Measurements from ENCODE around the gene CCM2.

The CCM2 gene

GRCh38 chr7:45118292-45118691 is 118.3 kb downstream of the CCM2 start:
- no peaks in the 10 kb centered on the region for H4K20me1 ChIP-seq (ENCODE audit: insufficient read depth, low read length)
- no peak for DNase-seq
- H3F3A ChIP-seq (ENCODE audit: insufficient read depth, low read length), result no peaks in the 10 kb centered on the region
- no peaks in the 10 kb centered on the region for H3K27me3 ChIP-seq (replicated peaks; ENCODE audit: insufficient read depth, low read length)
- H3K9ac ChIP-seq (ENCODE audit: low read length), result no peak overlapping the region
- no peaks in the 10 kb centered on the region for H3K9me3 ChIP-seq (replicated peaks; ENCODE audit: insufficient read depth, low read length)
- no peak overlapping the region for H3K27ac ChIP-seq (ENCODE audit: low read length)
- TF ChIP-seq CTCF (IDR thresholded peaks at IDR 0.05; ENCODE audit: low read length) (no peak), EZH2 (optimal IDR thresholded peaks at IDR 0.05; ENCODE audit: low read depth, low read length) (no peak), EZH2phosphoT487 (IDR thresholded peaks at IDR 0.05; ENCODE audit: low read length) (no peak)
- H3K79me2 ChIP-seq (ENCODE audit: low read length), result no peaks in the 10 kb centered on the region
- no peaks in the 10 kb centered on the region for H3K9me2 ChIP-seq (replicated peaks; ENCODE audit: insufficient read depth, low read length)
- H3K4me3 ChIP-seq (ENCODE audit: low read length), result no peak overlapping the region
- H3K36me3 ChIP-seq (replicated peaks; ENCODE audit: insufficient read depth, low read length), result no peaks in the 10 kb centered on the region
- no peak overlapping the region for H3K4me2 ChIP-seq (ENCODE audit: low read depth, low read length)
- peaks cover 3% of the 10 kb centered on the region for H3K4me1 ChIP-seq (ENCODE audit: low read length)
- no peak overlapping the region for H2AFZ ChIP-seq (ENCODE audit: low read length)

DNA sequence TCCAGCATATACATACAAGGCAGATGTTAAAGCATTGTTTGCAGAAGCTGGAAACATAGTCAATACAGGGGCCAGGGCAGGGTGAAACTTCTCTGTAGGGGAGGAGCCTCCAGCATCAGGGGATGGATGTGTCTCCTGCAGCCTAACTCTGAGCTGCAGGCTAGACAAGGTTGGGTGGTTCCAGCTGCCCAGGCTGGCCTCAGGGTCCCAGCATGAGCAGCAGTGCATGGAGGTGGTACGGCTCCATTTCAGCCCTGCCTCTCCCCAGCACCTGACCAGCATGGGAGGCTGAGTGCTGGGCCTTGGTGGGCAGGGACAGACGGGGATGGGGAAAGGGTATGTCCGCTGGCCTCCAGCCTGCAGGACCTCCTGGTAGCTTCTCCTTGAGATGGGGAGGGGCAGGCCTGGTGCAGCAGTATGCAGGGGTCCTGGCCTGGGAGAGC is 118.9 kb downstream of the CCM2 start:
- no peaks in the 10 kb centered on the region for H3F3A ChIP-seq (ENCODE audit: insufficient read depth, low read length)
- no peaks in the 10 kb centered on the region for H3K9me3 ChIP-seq (replicated peaks; ENCODE audit: insufficient read depth, low read length)
- no peak overlapping the region for H3K4me2 ChIP-seq (ENCODE audit: low read depth, low read length)
- H3K27me3 ChIP-seq (replicated peaks; ENCODE audit: insufficient read depth, low read length), result no peaks in the 10 kb centered on the region
- no peak for TF ChIP-seq CTCF (IDR thresholded peaks at IDR 0.05; ENCODE audit: low read length)
- TF ChIP-seq EZH2phosphoT487 (IDR thresholded peaks at IDR 0.05; ENCODE audit: low read length), result no peak
- TF ChIP-seq EZH2 (optimal IDR thresholded peaks at IDR 0.05; ENCODE audit: low read depth, low read length), result no peak
- no peaks in the 10 kb centered on the region for H3K9me2 ChIP-seq (replicated peaks; ENCODE audit: insufficient read depth, low read length)
- H3K4me1 ChIP-seq (ENCODE audit: low read length), result peaks cover 7% of the 10 kb centered on the region
- H4K20me1 ChIP-seq (ENCODE audit: insufficient read depth, low read length), result no peaks in the 10 kb centered on the region
- H3K27ac ChIP-seq (ENCODE audit: low read length), result no peak overlapping the region
- no peaks in the 10 kb centered on the region for H3K79me2 ChIP-seq (ENCODE audit: low read length)
- H3K4me3 ChIP-seq (ENCODE audit: low read length), result no peak overlapping the region
- DNase-seq, result no peak
- no peaks in the 10 kb centered on the region for H3K36me3 ChIP-seq (replicated peaks; ENCODE audit: insufficient read depth, low read length)
- no peak overlapping the region for H2AFZ ChIP-seq (ENCODE audit: low read length)
- no peak overlapping the region for H3K9ac ChIP-seq (ENCODE audit: low read length)

DNA sequence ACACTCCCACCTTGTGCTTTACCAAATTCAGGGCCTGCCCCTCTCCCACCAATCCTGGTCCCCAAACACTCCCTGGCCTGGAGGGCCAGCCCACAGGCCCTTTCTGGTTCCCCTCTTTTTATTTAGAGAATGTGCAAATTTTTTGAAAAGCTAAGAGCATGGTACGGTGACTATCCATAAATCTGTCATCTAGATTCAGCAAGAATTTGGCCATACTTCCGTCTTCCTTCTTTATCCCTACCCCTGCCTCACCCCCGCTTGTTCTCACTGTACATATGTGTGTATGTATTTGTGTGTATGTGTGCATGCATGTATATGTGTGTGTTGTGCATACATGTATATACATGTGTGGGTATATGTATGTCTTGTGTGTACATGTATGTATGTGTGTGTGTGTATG is 119.5 kb downstream of the CCM2 start:
- Histone ChIP-seq H3K79me2 (ENCODE audit: low read length) (no peaks in the 10 kb centered on the region), H3K9ac (ENCODE audit: low read length) (no peak overlapping the region), H3K9me2 (replicated peaks; ENCODE audit: insufficient read depth, low read length) (no peaks in the 10 kb centered on the region), H3K4me3 (ENCODE audit: low read length) (no peak overlapping the region), H3K27ac (ENCODE audit: low read length) (no peak overlapping the region), H3K9me3 (replicated peaks; ENCODE audit: insufficient read depth, low read length) (no peaks in the 10 kb centered on the region), H3K36me3 (replicated peaks; ENCODE audit: insufficient read depth, low read length) (no peaks in the 10 kb centered on the region), H3K4me1 (ENCODE audit: low read length) (peaks cover 7% of the 10 kb centered on the region), H3F3A (ENCODE audit: insufficient read depth, low read length) (no peaks in the 10 kb centered on the region), H2AFZ (ENCODE audit: low read length) (no peak overlapping the region), H4K20me1 (ENCODE audit: insufficient read depth, low read length) (no peaks in the 10 kb centered on the region), H3K27me3 (replicated peaks; ENCODE audit: insufficient read depth, low read length) (no peaks in the 10 kb centered on the region), H3K4me2 (ENCODE audit: low read depth, low read length) (no peak overlapping the region)
- DNase-seq, result no peak
- TF ChIP-seq EZH2phosphoT487 (IDR thresholded peaks at IDR 0.05; ENCODE audit: low read length) (no peak), CTCF (IDR thresholded peaks at IDR 0.05; ENCODE audit: low read length) (no peak), EZH2 (optimal IDR thresholded peaks at IDR 0.05; ENCODE audit: low read depth, low read length) (no peak)
